Sigmoid colon (tissue), 7 donors: ENCODE results near the gene INPP1. TPM values are rescaled to one million over a fixed set of nuclear protein-coding genes. Genes with fewer than 3 reads are reported as not detected.

Experiments
- DNase-seq: peaks from one replicate; pipeline ENCODE4 v3.0.0-alpha.2; 2019
- H3K27ac ChIP-seq, 4 donors: fragments of 200-600 bp; sonication (generic); one replicate each; pipeline ENCODE4 v1.5.1; 2016 to 2019; ENCODE audit warnings: mild to moderate bottlenecking in 1 of 4
- H3K27me3 ChIP-seq, 3 donors: fragments of 200-600 bp; sonication (generic); one replicate each; pipeline ENCODE4 v1.5.1; 2019; ENCODE audit warnings: mild to moderate bottlenecking in 1 of 3
- H3K36me3 ChIP-seq, 4 donors: fragments of 200-600 bp; sonication (generic); one replicate each; pipeline ENCODE4 v1.5.1; 2016 to 2019
- H3K4me1 ChIP-seq, 4 donors: fragments of 200-600 bp; sonication (generic); one replicate each; pipeline ENCODE4 v1.5.1; 2017 to 2019
- H3K4me3 ChIP-seq, 4 donors: fragments of 200-600 bp; sonication (generic); one replicate each; pipeline ENCODE4 v1.5.1; 2017 to 2019; ENCODE audit warnings: mild to moderate bottlenecking in 2 of 4, moderate library complexity in 1 of 4
- H3K9me3 ChIP-seq, 4 donors: fragments of 200-600 bp in 3 of 4; sonication (generic) in 3 of 4; one replicate each; pipeline versions ENCODE4 v1.5.1 to v1.6.1; 2013 to 2019
- EP300 ChIP-seq, 4 donors: sonication (generic); formaldehyde crosslinking; IDR thresholded peaks; one replicate each; pipeline ENCODE4 v1.6.1; 2017; ENCODE audit warnings: antibody characterized with exemption in 4 of 4
- POLR2A ChIP-seq, 2 donors: fragments of 450-650 bp; IDR thresholded peaks; one replicate each; pipeline ENCODE4 v1.6.1; 2016; ENCODE audit warnings: antibody characterized with exemption in 2 of 2, mild to moderate bottlenecking in 2 of 2, moderate library complexity in 2 of 2
- POLR2AphosphoS5 ChIP-seq, 4 donors: sonication (generic); formaldehyde crosslinking; IDR thresholded peaks; one replicate each; pipeline ENCODE4 v1.6.1; 2017; ENCODE audit warnings: antibody characterized with exemption in 4 of 4
- WGBS, 2 donors: extraction: QIAGEN DNeasy Blood & Tissue Kit; methylation state at CpG; one replicate each; pipeline ENCODE4 v1.1.7; 2013; 5-methylcytosine and 5-hydroxymethylcytosine counted together
- intact Hi-C: fragments of 100-400 bp; cut with DNase I; formaldehyde crosslinking; loops from one replicate; pipeline ENCODE4 v1.15.1; 2023
- polyA plus RNA-seq, 3 donors: library from polyadenylated mRNA; stranded (reverse); fragments of 200-250 nt; gene quantifications; one replicate each; pipeline ENCODE4 v1.2.3, GENCODE V29; 2013
- total RNA-seq, 4 donors: library from RNA; depleted of rRNA; stranded (reverse); fragments of >200 nt; gene quantifications; one replicate each; pipeline ENCODE4 v1.1.0, GENCODE V29; 2016
- TF ChIP-seq, protein P1 (sequence below), 4 experiments: fragments of 450-650 bp in 3 of 4; fragments of 200-600 bp in 1 of 4; IDR thresholded peaks; one replicate each; pipeline ENCODE4 v1.5.1; 2016 to 2019; ENCODE audit warnings: antibody characterized with exemption in 4 of 4, mild to moderate bottlenecking in 3 of 4, moderate library complexity in 2 of 4
- donor health status: healthy with polysubstance abuse.
- donor health status: Bipolar disorder and iron deficiency.
- donor health status: healthy.

The INPP1 gene
- total and polyA plus RNA-seq, 7 donors: 12.5 to 46.2 (median 19.9) TPM

DNA sequence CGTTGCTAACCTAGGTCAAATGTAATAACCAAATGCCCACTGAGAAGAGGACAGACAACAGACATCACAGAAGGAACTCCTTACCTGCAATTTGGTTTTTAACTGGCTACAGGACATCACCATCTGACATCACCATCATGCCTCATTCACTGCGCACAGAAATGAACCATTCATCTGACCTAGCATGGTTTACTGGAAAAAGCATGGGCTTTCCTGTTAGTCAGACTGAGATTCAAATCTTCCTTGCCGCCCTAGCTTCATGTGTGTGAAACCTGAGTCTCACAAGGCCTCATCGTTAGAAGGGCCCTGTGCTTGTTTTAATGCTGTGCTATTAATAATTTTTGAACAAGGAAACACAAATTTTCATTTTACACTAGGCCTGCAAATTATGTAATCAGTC, 22.7 kb upstream of the INPP1 start:
- Histone ChIP-seq H3K27ac (peak overlapping the region; percentile 80 to 91 (median 89)), H3K27me3 (no peaks in the 10 kb centered on the region), H3K4me3 (no peak overlapping the region), H3K4me1 (peaks cover 0 to 33% (median 25%) of the 10 kb centered on the region in 4 donors), H3K9me3 (no peaks in the 10 kb centered on the region), H3K36me3 (no peaks in the 10 kb centered on the region)
- DNase-seq: no peak
- TF ChIP-seq, protein P1, sequence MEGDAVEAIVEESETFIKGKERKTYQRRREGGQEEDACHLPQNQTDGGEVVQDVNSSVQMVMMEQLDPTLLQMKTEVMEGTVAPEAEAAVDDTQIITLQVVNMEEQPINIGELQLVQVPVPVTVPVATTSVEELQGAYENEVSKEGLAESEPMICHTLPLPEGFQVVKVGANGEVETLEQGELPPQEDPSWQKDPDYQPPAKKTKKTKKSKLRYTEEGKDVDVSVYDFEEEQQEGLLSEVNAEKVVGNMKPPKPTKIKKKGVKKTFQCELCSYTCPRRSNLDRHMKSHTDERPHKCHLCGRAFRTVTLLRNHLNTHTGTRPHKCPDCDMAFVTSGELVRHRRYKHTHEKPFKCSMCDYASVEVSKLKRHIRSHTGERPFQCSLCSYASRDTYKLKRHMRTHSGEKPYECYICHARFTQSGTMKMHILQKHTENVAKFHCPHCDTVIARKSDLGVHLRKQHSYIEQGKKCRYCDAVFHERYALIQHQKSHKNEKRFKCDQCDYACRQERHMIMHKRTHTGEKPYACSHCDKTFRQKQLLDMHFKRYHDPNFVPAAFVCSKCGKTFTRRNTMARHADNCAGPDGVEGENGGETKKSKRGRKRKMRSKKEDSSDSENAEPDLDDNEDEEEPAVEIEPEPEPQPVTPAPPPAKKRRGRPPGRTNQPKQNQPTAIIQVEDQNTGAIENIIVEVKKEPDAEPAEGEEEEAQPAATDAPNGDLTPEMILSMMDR (IDR thresholded peaks at IDR 0.05): no peak
- TF ChIP-seq POLR2AphosphoS5 (IDR thresholded peaks at IDR 0.05) (no peak), POLR2A (IDR thresholded peaks at IDR 0.05) (no peak), EP300 (IDR thresholded peaks at IDR 0.05) (no peak)
- 80 to 82% methylated on average over 4 of the region's 4 CpGs for WGBS, 2 donors
- intact Hi-C loops: loop anchor here (2.0 kb wide), 2 partner anchors 22 to 232 kb away; partner anchors contain the start of gene INPP1

DNA sequence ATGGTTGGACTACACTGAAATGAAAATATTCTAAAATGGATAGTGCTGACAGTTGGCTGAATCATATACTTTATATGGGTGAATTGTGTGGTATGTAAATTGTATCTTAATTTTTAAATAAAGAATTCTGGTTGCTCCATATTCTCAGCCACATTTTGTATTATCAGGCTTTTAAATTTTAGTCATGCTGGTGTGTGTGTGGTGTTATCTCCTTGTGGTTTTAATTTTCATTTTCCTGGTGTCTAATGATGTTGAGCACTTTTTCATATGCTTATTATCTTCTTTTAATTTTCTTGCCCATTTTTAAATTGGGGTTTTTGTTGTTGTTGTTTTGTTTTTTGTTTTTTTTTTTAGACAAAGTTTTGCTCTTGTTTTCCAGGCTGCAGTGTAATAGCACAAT, 20.0 kb upstream of the INPP1 start:
- Histone ChIP-seq H3K4me1 (peaks cover 0 to 17% (median 12%) of the 10 kb centered on the region in 4 donors), H3K27ac (no peak overlapping the region), H3K4me3 (no peak overlapping the region), H3K27me3 (no peaks in the 10 kb centered on the region), H3K36me3 (no peaks in the 10 kb centered on the region), H3K9me3 (no peaks in the 10 kb centered on the region)
- no peak for DNase-seq
- TF ChIP-seq POLR2A (IDR thresholded peaks at IDR 0.05) (no peak), POLR2AphosphoS5 (IDR thresholded peaks at IDR 0.05) (no peak), EP300 (IDR thresholded peaks at IDR 0.05) (no peak)
- TF ChIP-seq, protein P1 (IDR thresholded peaks at IDR 0.05): no peak
- intact Hi-C loops: no loop called here

DNA sequence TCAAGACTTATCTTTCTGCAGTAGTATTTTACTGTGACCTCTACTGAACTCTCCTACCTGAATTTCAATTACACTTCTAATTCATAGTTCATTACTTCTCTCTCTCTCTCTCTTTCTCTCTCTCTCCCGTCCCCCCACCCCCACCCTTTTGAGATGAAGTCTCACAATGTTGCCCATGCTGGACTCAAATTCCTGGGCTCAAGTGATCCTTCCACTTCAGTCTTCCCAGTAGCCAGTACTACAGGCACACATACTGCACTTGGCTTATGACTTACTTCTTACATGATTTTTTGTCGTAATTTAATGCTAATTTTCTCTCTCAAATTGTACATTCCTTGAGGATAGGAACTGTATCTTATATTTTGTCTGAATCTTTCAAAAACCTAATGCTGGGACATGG, 17.8 kb upstream of the INPP1 start:
- intact Hi-C loops: no loop called here
- H3K9me3 ChIP-seq: no peaks in the 10 kb centered on the region
- H3K36me3 ChIP-seq: no peaks in the 10 kb centered on the region
- no peak overlapping the region for H3K4me3 ChIP-seq
- H3K4me1 ChIP-seq: peaks cover 0 to 4% (median under 1%) of the 10 kb centered on the region in 4 donors
- TF ChIP-seq, protein P1 (IDR thresholded peaks at IDR 0.05): no peak
- no peak for TF ChIP-seq EP300 (IDR thresholded peaks at IDR 0.05)
- TF ChIP-seq POLR2A (IDR thresholded peaks at IDR 0.05): no peak
- 85 to 87% methylated on average over 2 of the region's 2 CpGs for WGBS, 2 donors
- H3K27me3 ChIP-seq: no peaks in the 10 kb centered on the region
- DNase-seq: no peak
- H3K27ac ChIP-seq: no peak overlapping the region

DNA sequence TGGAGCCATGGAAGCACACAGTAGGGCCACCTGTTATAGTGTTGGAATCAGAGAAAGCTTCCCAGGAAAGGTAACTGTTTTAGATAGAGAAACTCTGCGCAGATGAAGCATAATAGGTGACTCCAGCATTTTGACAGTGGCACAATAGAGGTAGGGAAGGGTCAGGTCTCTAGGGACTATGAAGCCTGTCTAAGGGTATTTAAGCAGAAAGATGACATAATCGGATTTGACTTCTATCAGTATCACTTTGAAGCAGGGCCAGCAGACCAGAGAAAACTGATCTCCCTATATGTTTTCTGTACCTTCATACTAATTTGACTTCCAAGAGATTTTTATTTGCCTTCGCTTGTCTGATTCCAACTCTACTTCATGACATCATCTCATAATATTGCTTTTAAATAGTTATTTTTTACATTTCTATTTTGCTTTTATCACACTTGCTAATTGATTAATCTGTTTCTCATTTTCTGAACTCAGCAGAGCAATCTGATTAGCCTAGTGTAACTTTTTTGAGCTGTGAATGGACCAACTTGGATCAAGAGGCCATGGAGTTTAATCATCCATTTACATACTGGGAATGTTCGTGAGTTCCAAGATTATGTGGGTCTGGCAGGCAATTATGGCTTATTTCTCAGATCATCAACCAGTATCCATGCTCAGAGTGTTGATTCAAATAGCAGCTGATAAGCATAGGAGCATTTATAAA, 15.4 kb upstream of the INPP1 start:
- TF ChIP-seq, protein P1 (IDR thresholded peaks at IDR 0.05): no peak
- TF ChIP-seq EP300 (IDR thresholded peaks at IDR 0.05) (no peak), POLR2AphosphoS5 (IDR thresholded peaks at IDR 0.05) (no peak), POLR2A (IDR thresholded peaks at IDR 0.05) (no peak)
- WGBS, 2 donors: 83 to 86% methylated on average over 4 of the region's 4 CpGs
- Histone ChIP-seq H3K4me3 (no peak overlapping the region), H3K4me1 (no peaks in the 10 kb centered on the region), H3K27me3 (no peaks in the 10 kb centered on the region), H3K9me3 (no peaks in the 10 kb centered on the region), H3K36me3 (no peaks in the 10 kb centered on the region), H3K27ac (no peak overlapping the region)
- intact Hi-C loops: no loop called here
- DNase-seq: no peak
